ENCODE results near the gene B3GAT3.
"Not testable (repeated sequence)": the region's sequence is repeated elsewhere in the genome, so short reads cannot be mapped to it uniquely, and the experiment has no call there.

The B3GAT3 gene

DNA sequence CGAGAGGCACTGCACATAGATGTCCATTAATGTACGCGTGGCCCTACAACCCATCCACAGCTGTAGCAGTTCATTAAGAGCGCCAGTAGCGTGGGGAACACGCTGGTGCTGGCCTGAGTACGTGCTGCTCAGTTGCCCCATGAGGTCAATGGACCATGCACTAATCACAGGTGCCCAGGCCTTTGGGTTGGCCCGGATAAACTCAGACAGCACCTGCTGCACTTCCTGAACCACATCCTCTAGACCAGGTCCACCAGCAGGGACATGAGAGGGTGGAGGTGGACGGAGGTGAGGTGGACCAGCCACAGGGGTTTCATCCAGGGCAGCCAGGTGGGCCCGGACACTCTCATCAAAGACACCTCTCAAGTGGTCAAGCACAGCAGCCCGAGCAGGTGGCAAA is 27.7 kb upstream of the B3GAT3 start:
- no peak overlapping the region for H3K27ac Mint-ChIP-seq
- H3K4me1 Mint-ChIP-seq (ENCODE audit: low read depth), result peaks cover 27% of the 10 kb centered on the region
- H3K27me3 Mint-ChIP-seq (ENCODE audit: low read depth), result no peaks in the 10 kb centered on the region
- H3K4me3 Mint-ChIP-seq, result no peak overlapping the region
- no peaks in the 10 kb centered on the region for H3K9me3 Mint-ChIP-seq
- H3K36me3 Mint-ChIP-seq (ENCODE audit: low read depth), result peaks cover 22% of the 10 kb centered on the region

DNA sequence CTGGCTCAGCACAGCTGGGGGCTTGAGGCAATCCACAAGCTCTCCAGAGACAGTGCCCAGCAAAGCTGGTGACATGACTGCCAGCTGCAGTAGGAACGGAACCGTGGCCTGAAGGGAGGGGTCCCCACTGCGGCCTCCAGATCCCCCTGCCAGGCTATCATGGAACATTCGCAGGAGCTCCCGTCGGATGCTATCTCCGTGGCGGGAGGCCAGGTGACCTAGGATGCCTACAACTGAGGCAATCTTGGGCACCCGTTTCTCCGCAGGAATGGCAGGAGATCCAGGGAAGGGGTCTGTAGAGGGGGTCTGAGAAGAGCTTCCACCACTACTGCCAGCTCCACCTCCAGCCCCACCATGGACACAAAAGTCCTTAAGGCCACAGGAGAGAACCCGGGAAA is 27.2 kb upstream of the B3GAT3 start:
- Mint-ChIP-seq H3K4me3 (no peak overlapping the region), H3K4me1 (ENCODE audit: low read depth) (peaks cover 24% of the 10 kb centered on the region), H3K9me3 (no peaks in the 10 kb centered on the region), H3K27ac (no peak overlapping the region), H3K36me3 (ENCODE audit: low read depth) (peaks cover 24% of the 10 kb centered on the region), H3K27me3 (ENCODE audit: low read depth) (no peaks in the 10 kb centered on the region)

DNA sequence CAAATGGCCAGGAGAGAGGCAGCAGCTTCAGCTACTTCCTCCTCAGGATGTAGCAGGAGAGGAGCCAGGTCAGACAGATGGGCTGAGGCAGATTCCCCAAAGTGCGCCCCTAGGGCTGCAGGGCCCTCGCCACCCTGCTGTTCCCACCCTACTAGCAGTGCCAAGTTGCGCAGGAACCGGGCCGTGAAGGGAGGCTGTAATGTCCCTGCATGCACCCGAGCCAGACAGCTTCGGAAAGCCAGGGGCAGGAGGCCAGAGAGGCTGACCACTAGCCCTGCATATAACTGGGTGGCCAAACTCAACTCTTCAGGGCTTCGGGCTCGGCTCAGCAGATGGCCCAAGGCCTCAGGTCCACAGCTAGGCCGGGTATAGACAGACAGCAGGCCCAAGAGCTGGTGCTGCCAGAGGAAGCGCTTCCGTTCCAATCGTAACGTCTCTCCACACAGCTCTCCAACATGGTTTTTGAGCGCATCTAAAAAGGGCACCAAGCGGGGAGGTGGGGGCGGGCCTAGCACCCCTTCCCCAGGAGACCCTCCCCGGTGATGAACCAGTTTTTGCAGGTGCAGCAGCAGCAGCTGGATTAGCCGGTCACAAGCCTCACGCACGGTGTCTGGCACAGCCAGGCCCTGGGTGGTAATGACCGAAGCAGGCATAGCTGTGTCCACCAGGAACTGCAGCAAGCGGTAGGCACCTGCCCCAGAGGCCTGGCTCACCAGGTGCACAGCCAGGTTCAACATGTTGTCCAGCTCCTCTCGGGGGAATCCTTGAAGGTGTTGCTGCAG is 26.6 kb upstream of the B3GAT3 start:
- Mint-ChIP-seq H3K36me3 (ENCODE audit: low read depth) (peaks cover 24% of the 10 kb centered on the region), H3K4me3 (no peak overlapping the region), H3K27me3 (ENCODE audit: low read depth) (no peaks in the 10 kb centered on the region), H3K4me1 (ENCODE audit: low read depth) (peaks cover 21% of the 10 kb centered on the region), H3K27ac (no peak overlapping the region), H3K9me3 (no peaks in the 10 kb centered on the region)

DNA sequence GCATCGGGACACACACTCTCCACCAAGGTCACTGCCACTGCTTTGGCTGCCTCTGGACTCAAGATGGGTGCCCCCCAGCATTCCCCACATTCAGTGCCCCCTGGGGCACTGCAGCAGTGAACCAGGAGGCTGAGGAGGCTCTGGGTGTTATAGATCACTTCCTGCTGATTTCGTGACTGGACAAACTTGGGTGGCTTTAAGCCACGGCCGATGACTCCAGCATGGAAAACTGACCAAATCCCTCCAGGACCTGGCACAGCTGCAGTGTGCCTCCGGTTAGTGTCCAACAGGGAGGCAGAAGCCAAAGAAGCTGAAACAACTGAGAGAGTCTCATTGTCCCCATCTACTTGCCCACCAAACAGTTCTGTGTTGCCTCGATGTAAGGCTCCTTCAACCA is 25.8 kb upstream of the B3GAT3 start:
- Mint-ChIP-seq H3K9me3 (no peaks in the 10 kb centered on the region), H3K27me3 (ENCODE audit: low read depth) (no peaks in the 10 kb centered on the region), H3K27ac (peak overlapping the region; percentile 31), H3K36me3 (ENCODE audit: low read depth) (peaks cover 24% of the 10 kb centered on the region), H3K4me1 (ENCODE audit: low read depth) (peaks cover 20% of the 10 kb centered on the region), H3K4me3 (no peak overlapping the region)

DNA sequence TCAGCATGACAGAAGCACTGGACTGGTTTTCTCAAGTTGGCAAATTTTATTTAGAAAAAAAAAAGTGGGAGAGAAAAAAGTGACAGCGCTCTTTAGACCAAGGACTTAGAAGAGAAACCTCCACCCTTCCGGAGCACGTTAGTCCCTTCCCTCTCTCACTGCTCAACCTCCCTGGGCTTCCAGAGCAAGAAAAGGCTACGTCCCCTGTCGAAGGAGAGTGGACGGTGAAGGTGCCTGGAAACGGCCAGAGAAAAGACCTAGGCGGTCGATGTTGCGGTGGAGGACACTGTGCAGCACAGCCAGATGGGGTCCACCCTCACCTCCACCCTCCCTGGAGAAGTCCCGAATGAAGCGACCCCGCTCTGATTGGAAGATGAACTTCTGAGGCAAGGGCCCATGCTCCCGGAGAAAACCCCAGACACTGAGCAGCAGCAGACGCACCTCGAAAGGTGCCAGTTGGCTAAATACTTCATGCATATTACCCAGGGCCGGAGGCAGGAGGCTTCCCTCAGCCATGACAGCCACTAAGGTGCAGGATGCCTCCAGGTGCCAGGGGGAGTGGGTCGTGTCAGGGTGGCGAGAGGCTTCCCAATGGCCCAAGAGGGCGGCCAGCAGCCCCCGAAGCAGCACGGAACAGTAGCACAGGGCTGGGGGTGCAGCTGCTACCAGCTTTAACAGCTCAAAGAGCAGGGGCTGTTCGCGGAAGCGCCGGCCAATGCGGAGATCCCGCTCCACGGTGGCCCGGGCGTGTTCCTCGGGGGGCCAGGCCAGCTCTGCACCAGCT is 25.2 kb upstream of the B3GAT3 start:
- Mint-ChIP-seq H3K36me3 (ENCODE audit: low read depth) (peaks cover 21% of the 10 kb centered on the region), H3K4me1 (ENCODE audit: low read depth) (peaks cover 17% of the 10 kb centered on the region), H3K27me3 (ENCODE audit: low read depth) (no peaks in the 10 kb centered on the region), H3K9me3 (no peaks in the 10 kb centered on the region), H3K27ac (peak overlapping the region; percentile 96), H3K4me3 (peak overlapping the region; percentile 99)

DNA sequence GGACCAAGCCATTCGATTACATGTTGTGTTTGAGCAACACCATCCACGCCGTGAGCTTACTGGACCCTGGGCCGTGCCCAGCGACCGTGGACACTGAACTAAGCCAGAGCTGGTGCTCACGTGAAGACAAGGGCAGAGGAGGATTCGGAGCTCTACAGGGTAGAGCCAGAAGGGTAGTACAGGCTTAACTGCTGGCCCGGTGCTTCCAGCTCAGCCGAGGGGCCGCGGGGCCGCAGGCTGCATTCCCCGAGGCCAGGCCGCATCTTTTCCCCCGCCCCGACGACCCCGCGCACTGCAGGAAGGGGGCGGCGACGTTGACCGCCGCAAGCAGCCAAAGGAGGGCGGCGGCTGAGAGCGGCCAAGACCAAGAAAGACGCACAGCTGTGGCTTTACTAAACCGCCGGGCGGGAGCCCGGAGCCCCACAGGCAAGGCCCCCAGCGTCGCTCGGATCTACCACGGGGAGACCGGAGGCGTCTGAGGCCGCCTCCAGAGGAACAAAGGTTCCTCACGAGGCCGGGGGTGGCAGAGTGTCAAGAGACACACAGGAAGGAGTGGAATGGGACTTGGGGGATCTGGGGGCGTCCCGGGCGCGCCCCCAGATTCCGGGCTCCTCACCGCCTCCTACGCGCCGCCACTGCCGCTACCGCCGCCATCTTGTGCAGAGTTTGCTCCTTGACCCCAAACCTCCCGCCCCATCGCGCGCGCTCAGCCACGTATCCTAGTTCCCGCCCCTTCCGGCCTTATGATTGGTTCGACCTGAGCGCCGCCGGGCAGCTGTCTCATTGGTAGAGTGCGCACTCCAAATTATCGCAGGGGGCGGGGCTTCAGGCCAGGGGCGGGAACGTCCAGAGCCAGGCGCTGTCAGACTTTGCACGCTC is 24.4 kb upstream of the B3GAT3 start, which contains the start of gene GANAB:
Gene GANAB, minus strand, starts transcription at position 668 of the 879 bp plus-strand sequence. Its CDS starts 14 bp downstream, at position 654.
- peak within 1 kb of the TSS; percentile 96 for H3K27ac Mint-ChIP-seq
- peaks cover 21% of the 10 kb centered on the region for H3K36me3 Mint-ChIP-seq (ENCODE audit: low read depth)
- no peaks in the 10 kb centered on the region for H3K27me3 Mint-ChIP-seq (ENCODE audit: low read depth)
- no peaks in the 10 kb centered on the region for H3K9me3 Mint-ChIP-seq
- H3K4me1 Mint-ChIP-seq (ENCODE audit: low read depth), result peaks cover 19% of the 10 kb centered on the region
- H3K4me3 Mint-ChIP-seq, result peak within 1 kb of the TSS; percentile 99

DNA sequence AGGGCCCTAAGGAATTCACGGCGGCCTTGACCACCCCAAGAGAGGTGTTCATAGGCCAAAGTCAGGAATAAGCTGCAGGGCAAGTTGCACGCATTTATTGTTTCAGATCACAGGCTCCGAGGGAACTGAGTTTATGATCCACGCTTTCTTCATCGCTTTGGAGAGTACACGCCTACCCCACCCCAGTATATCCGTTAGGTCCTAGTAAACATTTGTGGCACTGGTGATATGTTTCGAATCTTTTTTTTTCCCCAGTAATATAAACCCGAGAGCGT is 23.8 kb upstream of the B3GAT3 start:
- Mint-ChIP-seq H3K27me3 (ENCODE audit: low read depth) (no peaks in the 10 kb centered on the region), H3K4me3 (peak overlapping the region; percentile 99), H3K4me1 (ENCODE audit: low read depth) (peaks cover 23% of the 10 kb centered on the region), H3K27ac (peak overlapping the region; percentile 96), H3K9me3 (no peaks in the 10 kb centered on the region), H3K36me3 (ENCODE audit: low read depth) (peaks cover 23% of the 10 kb centered on the region)

DNA sequence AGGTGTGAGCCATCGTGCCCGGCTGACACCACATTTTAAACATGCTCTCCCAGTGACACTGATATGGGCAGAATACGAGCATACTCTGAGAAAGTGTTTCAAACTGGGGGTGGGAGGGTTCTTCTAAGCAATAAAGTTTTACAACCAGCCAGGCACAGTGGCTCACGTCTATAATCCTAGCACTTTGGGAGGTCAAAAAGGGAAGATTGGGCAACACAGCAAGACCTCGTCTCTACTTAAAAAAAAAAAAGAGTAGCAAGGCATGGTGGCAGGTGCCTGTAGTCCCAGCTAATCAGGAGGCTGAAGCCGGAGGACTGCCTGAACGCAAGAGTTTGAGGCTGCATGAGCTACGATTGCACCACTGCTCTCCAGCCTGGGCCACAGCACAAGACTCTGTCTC is 22.4 kb upstream of the B3GAT3 start:
- H3K4me1 Mint-ChIP-seq (ENCODE audit: low read depth), result peaks cover 28% of the 10 kb centered on the region

DNA sequence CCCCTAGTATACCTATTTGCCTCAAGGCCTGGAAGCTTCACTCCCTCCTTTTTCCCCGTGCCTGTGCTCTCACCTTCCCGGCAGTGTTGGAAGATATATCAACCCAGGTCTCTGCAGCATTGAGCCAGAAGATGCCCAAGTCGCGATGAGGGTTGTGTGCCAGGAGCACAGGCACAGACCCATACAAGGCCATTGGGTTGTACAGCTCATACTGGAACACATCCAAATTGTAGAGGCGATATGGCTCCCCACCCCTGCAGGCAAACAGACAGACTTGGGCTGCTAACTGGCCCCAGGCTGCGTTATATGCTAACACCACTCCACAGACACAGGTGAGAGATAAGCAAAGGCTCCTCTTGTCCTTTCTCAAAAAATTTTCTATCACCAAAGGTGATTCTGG is 10.7 kb upstream of the B3GAT3 start:
- no peak overlapping the region for H3K4me3 Mint-ChIP-seq
- peak overlapping the region; percentile 36 for H3K27ac Mint-ChIP-seq
- H3K9me3 Mint-ChIP-seq, result no peaks in the 10 kb centered on the region
- peaks cover 72% of the 10 kb centered on the region for H3K36me3 Mint-ChIP-seq (ENCODE audit: low read depth)
- no peaks in the 10 kb centered on the region for H3K27me3 Mint-ChIP-seq (ENCODE audit: low read depth)
- H3K4me1 Mint-ChIP-seq (ENCODE audit: low read depth), result peaks cover 17% of the 10 kb centered on the region

More for the DNA sequence above, 22.4 kb upstream of the B3GAT3 start:
- Mint-ChIP-seq H3K27ac (peak overlapping the region; percentile 59), H3K4me3 (no peak overlapping the region), H3K36me3 (ENCODE audit: low read depth) (peaks cover 23% of the 10 kb centered on the region), H3K27me3 (ENCODE audit: low read depth) (no peaks in the 10 kb centered on the region), H3K9me3 (no peaks in the 10 kb centered on the region)

DNA sequence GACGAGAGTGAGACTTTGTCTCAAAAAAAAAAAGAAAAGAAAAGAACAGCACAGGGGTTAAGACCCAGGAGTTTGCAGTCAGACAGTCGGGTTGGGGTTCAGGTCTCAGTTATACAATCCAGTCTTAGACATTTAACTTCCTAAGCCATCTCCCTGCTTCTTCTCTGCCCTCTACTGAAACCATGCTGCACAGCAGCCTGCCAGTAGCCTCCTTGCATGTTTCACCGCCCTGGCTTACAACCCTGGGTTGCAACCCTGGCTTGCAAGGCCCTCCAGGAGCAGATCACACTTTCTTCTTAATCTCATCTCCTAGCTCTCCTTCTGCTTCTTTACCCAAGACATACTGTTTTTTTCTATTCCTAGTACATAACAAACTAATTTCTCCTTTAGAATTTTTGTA is 5.9 kb upstream of the B3GAT3 start:
- Mint-ChIP-seq H3K27ac (peak overlapping the region; percentile 76), H3K27me3 (ENCODE audit: low read depth) (no peaks in the 10 kb centered on the region), H3K4me3 (no peak overlapping the region), H3K4me1 (ENCODE audit: low read depth) (peaks cover 2% of the 10 kb centered on the region), H3K9me3 (no peaks in the 10 kb centered on the region), H3K36me3 (ENCODE audit: low read depth) (peaks cover 64% of the 10 kb centered on the region)

DNA sequence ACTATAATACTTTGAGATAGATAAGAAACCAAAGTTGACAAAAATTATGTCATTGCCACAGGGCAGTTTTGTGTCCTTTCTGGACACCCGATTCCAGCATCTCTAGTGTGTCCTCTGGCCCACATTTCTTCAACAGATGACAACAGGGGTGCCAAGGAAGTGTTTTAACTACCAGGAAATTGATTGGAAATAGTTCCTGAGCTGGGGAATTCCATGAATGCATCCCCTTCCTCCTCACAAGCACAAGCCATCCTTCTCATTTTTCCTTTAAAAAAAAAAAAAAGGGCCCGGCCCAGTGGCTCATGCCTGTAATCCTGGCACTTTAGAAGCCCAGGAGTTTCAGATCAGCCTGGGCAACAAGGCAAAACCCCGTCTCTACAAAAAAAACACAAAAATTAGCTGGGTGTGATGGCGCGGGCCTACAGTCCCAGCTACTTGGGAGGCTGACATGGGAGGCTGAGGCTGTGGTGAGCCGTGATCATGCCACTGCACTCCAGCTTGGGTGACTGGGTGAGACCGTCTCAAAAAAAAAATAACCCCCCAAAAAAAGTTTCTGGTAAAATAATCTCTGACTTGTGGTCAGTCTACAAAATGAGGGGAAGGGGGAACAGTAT is 797 bp upstream of the B3GAT3 start:
- H3K9me3 Mint-ChIP-seq, result no peaks in the 10 kb centered on the region
- no peaks in the 10 kb centered on the region for H3K27me3 Mint-ChIP-seq (ENCODE audit: low read depth)
- peak overlapping the region; percentile 81 for H3K4me3 Mint-ChIP-seq
- peaks cover 38% of the 10 kb centered on the region for H3K36me3 Mint-ChIP-seq (ENCODE audit: low read depth)
- peaks cover 22% of the 10 kb centered on the region for H3K4me1 Mint-ChIP-seq (ENCODE audit: low read depth)
- peak overlapping the region; percentile 97 for H3K27ac Mint-ChIP-seq

DNA sequence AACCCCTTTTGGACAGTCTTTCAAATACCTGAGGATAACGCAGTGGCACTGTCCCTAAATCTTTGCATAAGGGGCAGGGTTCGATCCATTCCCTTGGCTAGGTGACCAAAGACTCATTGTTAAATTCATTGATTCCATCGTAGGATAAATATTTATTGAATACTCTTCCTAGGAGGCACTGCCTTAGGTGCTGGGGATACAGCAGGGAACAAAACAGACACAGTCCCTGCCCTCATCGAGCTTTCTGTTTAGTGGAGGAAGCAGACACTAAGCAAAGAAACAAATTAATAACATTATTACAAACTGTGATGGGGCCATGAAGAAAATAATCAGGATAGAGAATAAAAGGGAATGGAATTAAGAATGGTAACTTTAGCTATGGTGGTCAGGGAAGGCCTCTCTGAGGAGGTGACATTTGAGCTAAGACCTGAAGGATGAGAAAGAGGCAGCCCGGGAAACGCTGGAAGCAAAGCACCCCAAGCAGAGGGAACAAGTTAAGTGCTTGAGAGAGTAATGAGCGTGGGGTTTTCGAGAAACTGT is 689 bp downstream of the B3GAT3 start:
- peak overlapping the region; percentile 90 for H3K4me3 Mint-ChIP-seq
- no peaks in the 10 kb centered on the region for H3K27me3 Mint-ChIP-seq (ENCODE audit: low read depth)
- no peaks in the 10 kb centered on the region for H3K9me3 Mint-ChIP-seq
- H3K4me1 Mint-ChIP-seq (ENCODE audit: low read depth), result peaks cover 22% of the 10 kb centered on the region
- H3K36me3 Mint-ChIP-seq (ENCODE audit: low read depth), result peaks cover 29% of the 10 kb centered on the region
- H3K27ac Mint-ChIP-seq, result peak overlapping the region; percentile 99

DNA sequence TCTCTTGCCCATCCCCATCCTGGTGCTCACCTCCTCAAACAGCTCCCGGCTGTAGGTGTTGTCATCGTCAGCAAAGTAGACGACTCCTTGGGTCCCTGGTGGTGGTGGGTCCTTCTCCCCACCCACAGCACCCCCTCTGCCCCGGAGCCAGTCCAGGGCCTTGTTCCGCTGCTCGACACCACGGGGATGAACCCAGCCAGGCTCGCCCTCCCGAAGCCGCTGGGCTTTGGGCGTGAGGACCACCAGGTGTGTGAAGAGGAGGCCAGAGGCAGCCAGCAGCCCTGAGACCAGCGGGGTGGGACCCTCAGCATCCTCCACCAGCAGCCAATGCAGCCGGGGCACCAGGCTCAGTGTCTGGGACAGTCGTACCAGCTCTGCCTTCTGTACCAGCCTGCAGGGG is 4.8 kb downstream of the B3GAT3 start:
- H3K4me1 Mint-ChIP-seq (ENCODE audit: low read depth), result peaks cover 28% of the 10 kb centered on the region
- H3K36me3 Mint-ChIP-seq (ENCODE audit: low read depth), result peaks cover 24% of the 10 kb centered on the region
- H3K27ac Mint-ChIP-seq, result not testable (repeated sequence)

DNA sequence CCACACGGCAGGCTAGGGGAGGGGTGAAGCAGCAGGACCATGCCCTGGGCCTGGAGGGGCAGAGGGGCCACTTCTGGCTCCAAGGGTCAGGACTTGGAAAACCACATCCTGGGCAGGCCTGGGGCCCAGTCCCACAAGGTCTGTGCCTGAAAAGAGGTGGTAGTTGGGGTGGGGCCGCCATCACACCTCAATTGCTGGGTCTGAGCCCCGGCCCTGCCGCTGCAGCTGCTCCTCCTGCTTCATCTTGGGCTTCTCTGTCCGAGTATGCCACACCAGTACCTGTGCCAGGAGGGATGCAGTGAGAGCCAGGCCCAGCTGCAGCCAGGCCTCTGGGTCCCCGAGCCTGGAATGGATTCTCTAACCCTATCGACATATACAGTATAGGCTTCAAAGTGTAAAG is 6.3 kb downstream of the B3GAT3 start:
- Mint-ChIP-seq H3K27ac (no peak overlapping the region), H3K27me3 (ENCODE audit: low read depth) (no peaks in the 10 kb centered on the region), H3K9me3 (no peaks in the 10 kb centered on the region), H3K4me1 (ENCODE audit: low read depth) (peaks cover 24% of the 10 kb centered on the region), H3K4me3 (no peak overlapping the region), H3K36me3 (ENCODE audit: low read depth) (peaks cover 16% of the 10 kb centered on the region)

More for the DNA sequence above, 4.8 kb downstream of the B3GAT3 start:
- H3K27me3 Mint-ChIP-seq (ENCODE audit: low read depth); H3K9me3 Mint-ChIP-seq; H3K4me3 Mint-ChIP-seq: not testable (repeated sequence)
